ENCODE data around the gene SDK1.

Gene SDK1

DNA sequence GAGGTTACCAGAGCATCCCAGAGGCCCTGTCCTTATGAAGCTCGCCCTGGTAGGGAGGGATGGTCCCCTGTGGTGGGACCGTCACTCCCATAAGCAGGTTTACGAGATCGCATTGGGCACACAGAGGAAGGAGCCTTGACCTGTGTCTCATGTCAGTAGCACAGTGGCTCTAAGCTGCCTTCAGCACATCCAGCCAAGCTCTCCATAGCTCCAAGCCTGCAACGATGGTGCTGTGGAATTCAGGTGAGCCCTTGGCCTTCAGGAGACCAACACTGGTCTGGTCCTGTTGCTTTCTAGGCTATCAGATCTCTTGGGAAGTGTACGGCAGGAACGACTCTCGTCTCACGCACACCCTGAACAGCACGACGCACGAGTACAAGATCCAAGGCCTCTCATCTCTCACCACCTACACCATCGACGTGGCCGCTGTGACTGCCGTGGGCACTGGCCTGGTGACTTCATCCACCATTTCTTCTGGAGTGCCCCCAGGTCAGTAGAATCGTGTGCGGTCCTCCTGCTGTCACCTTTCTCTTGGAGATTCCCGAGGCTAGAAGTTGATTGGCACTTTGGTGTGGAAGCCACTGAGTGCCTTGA, 775.7 kb downstream of the SDK1 start:
- no peak for DNase-seq (ENCODE audit: extremely low read depth, low read depth)
- TF ChIP-seq, protein P1, sequence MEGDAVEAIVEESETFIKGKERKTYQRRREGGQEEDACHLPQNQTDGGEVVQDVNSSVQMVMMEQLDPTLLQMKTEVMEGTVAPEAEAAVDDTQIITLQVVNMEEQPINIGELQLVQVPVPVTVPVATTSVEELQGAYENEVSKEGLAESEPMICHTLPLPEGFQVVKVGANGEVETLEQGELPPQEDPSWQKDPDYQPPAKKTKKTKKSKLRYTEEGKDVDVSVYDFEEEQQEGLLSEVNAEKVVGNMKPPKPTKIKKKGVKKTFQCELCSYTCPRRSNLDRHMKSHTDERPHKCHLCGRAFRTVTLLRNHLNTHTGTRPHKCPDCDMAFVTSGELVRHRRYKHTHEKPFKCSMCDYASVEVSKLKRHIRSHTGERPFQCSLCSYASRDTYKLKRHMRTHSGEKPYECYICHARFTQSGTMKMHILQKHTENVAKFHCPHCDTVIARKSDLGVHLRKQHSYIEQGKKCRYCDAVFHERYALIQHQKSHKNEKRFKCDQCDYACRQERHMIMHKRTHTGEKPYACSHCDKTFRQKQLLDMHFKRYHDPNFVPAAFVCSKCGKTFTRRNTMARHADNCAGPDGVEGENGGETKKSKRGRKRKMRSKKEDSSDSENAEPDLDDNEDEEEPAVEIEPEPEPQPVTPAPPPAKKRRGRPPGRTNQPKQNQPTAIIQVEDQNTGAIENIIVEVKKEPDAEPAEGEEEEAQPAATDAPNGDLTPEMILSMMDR (IDR thresholded peaks at IDR 0.05; ENCODE audit: low read depth, low read length) = no peak

DNA sequence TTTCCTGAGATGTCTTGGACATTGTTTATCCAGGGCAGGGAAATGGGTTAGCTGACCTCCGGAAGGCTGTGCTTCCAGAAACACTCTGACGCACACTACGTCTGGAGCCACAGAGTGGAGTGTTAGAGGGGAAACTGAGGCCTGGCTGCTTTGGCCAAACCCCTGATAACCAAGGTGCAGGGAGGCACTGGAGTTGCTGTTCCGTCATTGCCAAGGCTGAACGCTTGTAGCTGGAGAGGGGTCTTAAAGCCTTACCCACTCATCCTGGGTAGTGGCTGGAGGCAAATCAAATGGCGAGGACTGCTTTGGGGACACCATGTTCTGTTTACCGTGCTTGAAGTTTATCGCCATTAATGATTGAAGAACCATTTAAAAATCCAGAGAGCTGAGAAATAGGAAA, 776.9 kb downstream of the SDK1 start:
- TF ChIP-seq, protein P1 (IDR thresholded peaks at IDR 0.05; ENCODE audit: low read depth, low read length) = no peak

DNA sequence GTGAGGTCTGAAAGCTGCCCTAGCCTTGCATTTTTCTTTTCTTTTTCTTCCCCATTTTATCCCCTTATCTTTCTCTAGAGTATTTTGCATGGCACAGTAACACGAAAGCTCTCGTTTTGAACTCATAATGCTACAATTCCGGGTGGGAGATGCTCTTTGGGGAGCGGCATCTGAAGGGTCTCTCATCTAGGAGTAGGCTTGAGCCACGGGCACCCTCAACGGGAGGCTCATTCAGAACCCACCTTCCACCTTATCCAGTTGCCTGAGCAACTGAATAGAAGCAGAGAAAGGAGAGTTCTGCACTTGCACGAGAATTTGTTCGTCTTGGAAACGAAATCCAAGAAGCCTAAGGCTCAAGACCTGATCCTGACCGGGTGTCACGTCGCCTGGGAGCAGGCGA, 777.5 kb downstream of the SDK1 start:
- TF ChIP-seq, protein P1 (IDR thresholded peaks at IDR 0.05; ENCODE audit: low read depth, low read length) = no peak
- DNase-seq (ENCODE audit: extremely low read depth, low read depth) = no peak

More for the DNA sequence above, 776.9 kb downstream of the SDK1 start:
- DNase-seq (ENCODE audit: extremely low read depth, low read depth) = no peak

DNA sequence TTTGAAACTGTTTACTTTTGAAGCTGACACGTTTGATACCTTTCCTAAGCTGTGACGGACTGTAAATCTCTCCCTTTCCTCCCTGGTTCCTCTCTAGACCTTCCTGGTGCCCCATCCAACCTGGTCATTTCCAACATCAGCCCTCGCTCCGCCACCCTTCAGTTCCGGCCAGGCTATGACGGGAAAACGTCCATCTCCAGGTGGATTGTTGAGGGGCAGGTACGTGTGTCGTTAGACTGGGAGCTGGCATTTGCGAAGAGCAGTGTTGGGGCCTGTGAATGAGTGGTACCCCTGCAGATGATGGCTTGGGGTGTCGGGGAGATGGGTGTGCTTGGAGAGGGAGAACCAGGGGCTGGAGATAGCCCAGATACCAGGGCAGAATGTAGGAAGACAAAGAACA, 778.3 kb downstream of the SDK1 start:
- TF ChIP-seq, protein P1 (IDR thresholded peaks at IDR 0.05; ENCODE audit: low read depth, low read length) = no peak
- no peak for DNase-seq (ENCODE audit: extremely low read depth, low read depth)

DNA sequence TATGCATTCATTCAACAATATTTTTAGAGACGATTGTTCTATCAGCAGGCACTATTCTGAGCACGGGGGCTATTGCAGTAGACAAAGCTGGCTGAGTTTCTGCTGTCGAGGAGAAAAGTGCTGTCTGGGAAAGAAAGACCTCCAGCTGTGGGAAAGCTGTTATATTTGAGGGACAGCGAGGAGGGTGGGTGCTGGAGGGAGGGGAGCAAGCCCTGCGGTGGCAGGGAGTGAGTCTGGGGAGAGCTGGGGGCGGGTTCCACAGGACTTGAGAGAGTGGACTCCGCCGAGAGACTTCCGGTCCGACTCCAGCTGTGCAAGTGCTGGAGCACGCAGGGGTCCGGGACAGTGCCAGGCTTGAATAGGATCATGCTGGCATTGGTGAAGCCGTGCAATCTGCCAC, 778.9 kb downstream of the SDK1 start:
- no peak for DNase-seq (ENCODE audit: extremely low read depth, low read depth)
- TF ChIP-seq, protein P1 (IDR thresholded peaks at IDR 0.05; ENCODE audit: low read depth, low read length) = no peak

DNA sequence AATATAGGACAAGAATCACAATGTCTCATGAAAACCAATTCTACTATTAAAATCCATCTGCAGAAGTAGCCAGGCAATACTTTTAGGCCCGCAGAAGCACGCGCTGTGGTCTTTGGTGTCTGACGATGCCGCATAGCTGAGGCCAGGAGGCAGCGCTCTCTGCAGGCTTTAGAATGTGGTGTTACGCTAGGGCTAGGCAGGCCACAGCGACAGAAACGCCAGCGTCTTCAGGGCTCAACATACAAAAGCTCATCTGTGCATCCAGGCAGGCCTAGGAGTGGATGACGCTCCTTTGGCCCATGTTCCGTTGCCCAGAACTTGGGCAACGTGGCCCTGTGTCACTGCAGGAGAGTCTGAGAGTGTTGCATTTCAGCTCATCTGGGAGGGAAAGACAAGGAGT, 779.9 kb downstream of the SDK1 start:
- TF ChIP-seq, protein P1 (IDR thresholded peaks at IDR 0.05; ENCODE audit: low read depth, low read length) = no peak
- DNase-seq (ENCODE audit: extremely low read depth, low read depth) = no peak

DNA sequence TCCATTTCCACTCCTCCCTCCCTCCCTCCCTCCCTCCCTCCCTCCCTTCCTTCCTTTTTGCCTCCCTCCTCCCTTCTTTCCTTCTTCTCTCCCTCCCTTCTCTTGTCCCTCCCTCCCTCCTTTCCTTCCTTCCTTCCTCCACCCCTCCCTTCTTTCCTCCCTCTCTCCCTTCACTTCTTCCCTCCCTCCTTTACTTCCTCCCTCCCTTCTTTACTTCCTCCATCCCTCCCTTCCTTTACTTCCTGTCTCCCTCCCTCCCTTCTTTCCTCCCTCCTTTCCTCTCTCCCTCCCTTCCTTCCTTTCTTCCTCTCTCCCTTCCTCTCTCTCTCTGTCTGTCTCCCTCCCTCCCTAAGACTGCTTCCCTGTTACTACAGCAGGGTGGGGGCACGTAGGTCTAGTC, 782.5 kb downstream of the SDK1 start:
- DNase-seq (ENCODE audit: extremely low read depth, low read depth) = no peak
- TF ChIP-seq, protein P1 (IDR thresholded peaks at IDR 0.05; ENCODE audit: low read depth, low read length) = no peak
